ENCODE measurements around the gene CENPX.

The CENPX gene

DNA sequence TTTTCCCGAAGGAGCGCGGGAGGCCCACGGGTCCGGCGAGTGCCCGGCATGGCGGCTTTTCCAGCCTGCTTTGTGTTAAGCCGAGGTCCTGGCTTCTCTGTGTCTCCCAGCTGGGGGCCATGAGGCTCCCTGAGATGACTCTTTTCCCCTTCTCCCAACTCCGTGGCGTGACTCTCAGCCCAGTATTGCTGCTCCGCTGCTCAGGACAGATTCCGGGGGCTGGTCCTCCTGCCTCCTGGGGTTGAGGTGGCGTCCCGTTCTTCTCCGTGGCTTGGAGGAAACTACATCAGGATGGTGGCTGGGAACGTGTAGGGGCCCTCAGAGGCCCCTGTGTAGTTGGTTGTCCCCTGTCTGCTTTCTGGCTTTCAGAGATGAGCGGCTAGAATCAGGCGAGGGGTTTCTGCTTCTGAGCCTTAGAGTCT, 30.0 kb upstream of the CENPX start:
- in situ Hi-C loops (cut with HindIII; ENCODE audit: low sequenced_read_pairs): no loop called here

GRCh38 chr17:82051776-82052637, 29.3 kb upstream of the CENPX start, which contains the start of the genes GPS1 and RFNG:
Gene GPS1, plus strand, starts transcription at chr17:82051898. Its CDS starts 34 bp downstream, at chr17:82051932.
Gene RFNG, minus strand, starts transcription at chr17:82051811. Its CDS starts 45 bp downstream, at chr17:82051766.
- no peak for DNase-seq (ENCODE audit: low read depth)
- in situ Hi-C loops (cut with HindIII; ENCODE audit: low sequenced_read_pairs): no loop called here
- TF ChIP-seq CTCF (IDR thresholded peaks at IDR 0.05; ENCODE audit: low read depth, low read length, missing control alignments): no peak
- peak within 1 kb of the TSS; percentile 76 for H3K4me3 ChIP-seq (ENCODE audit: low read depth, low read length)

More for the DNA sequence above, 30.0 kb upstream of the CENPX start:
- no peak for TF ChIP-seq CTCF (IDR thresholded peaks at IDR 0.05; ENCODE audit: low read depth, low read length, missing control alignments)
- no peak for DNase-seq (ENCODE audit: low read depth)
- peak overlapping the region; percentile 76 for H3K4me3 ChIP-seq (ENCODE audit: low read depth, low read length)

- no peak for DNase-seq (ENCODE audit: low read depth)
- in situ Hi-C loops (cut with HindIII; ENCODE audit: low sequenced_read_pairs): no loop called here
- peak overlapping the region; percentile 76 for H3K4me3 ChIP-seq (ENCODE audit: low read depth, low read length)
- no peak for TF ChIP-seq CTCF (IDR thresholded peaks at IDR 0.05; ENCODE audit: low read depth, low read length, missing control alignments)
Measured at GRCh38 chr17:82050761-82051641, 28.3 kb upstream of the CENPX start.

GRCh38 chr17:82050152-82050760, 27.6 kb upstream of the CENPX start:
- in situ Hi-C loops (cut with HindIII; ENCODE audit: low sequenced_read_pairs): no loop called here
- TF ChIP-seq CTCF (IDR thresholded peaks at IDR 0.05; ENCODE audit: low read depth, low read length, missing control alignments): no peak
- peak overlapping the region; percentile 76 for H3K4me3 ChIP-seq (ENCODE audit: low read depth, low read length)
- no peak for DNase-seq (ENCODE audit: low read depth)

GRCh38 chr17:82049521-82049971, 26.9 kb upstream of the CENPX start:
- no peak for DNase-seq (ENCODE audit: low read depth)
- TF ChIP-seq CTCF (IDR thresholded peaks at IDR 0.05; ENCODE audit: low read depth, low read length, missing control alignments): no peak
- no peak overlapping the region for H3K4me3 ChIP-seq (ENCODE audit: low read depth, low read length)
- in situ Hi-C loops (cut with HindIII; ENCODE audit: low sequenced_read_pairs): no loop called here

DNA sequence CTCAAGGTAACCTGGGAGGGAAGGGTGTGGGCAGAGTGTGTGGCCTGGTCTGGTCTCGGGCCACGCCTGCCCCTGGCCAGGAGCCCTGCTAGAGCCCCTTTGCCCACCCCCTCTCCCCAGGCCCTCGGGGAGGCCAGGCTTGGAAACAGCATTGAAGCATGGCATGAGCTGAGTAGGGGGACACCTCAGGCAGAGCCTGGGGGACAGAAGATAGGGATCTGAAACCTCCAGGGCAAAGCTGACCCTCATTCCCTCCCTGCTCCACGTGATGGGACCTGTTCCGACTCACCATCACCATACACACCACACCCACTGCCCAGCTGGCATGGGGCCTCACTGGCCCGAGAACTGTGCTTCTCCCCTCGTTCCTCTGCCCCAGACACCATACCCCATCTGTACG, 26.4 kb upstream of the CENPX start:
- no peak for TF ChIP-seq CTCF (IDR thresholded peaks at IDR 0.05; ENCODE audit: low read depth, low read length, missing control alignments)
- no peak for DNase-seq (ENCODE audit: low read depth)
- in situ Hi-C loops (cut with HindIII; ENCODE audit: low sequenced_read_pairs): no loop called here
- H3K4me3 ChIP-seq (ENCODE audit: low read depth, low read length): no peak overlapping the region

All from astrocyte of the cerebellum (primary cell).